ENCODE results near the gene FMO5. TPM values are rescaled to one million over a fixed set of nuclear protein-coding genes. Genes with fewer than 3 reads are reported as not detected.
A peak's percentile ranks its signal among the peaks of the same experiment; 100 is the strongest.

The FMO5 gene
- total RNA-seq, 1 donor from 2014 or later = not detected

DNA sequence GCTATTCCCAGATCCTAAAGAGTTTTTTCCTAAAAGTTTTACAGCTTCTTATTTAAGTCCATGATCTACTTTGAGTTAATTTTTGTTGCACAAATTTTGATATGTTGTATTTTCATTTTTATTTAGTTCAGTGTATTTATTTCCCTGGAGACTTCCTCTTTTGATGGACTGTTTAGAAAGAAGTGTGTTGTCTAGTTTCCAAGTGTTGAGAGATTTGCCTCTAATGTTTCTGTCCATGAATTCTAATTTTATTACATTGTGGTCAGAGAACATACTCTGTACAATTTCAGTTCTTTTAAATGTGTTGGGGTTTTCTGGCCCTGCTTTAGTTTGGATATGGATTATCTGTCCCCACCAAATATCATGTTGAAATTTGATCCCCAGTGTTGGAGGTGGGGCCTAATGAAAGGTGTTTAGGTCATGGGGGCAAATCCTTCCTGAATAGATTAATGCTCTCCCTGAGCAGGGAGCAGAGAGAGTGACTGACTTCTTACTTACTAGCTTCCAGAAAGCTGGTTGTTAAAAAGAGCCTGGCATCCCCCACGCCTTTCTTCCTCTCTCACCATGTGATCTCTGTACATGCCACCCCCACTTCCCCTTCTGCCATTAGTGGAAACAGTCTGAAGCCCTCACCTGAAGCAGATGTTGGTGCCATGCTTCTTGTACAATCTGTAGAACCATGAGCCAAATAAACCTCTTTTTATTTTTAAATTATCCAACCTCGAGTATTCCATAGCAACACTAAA, 21.9 kb upstream of the FMO5 start:
- H3K36me3 ChIP-seq (ENCODE audit: control insufficient read depth, insufficient read depth, low read length) = no peaks in the 10 kb centered on the region
- H3K27me3 ChIP-seq (ENCODE audit: control insufficient read depth, insufficient read depth, low read length) = no peaks in the 10 kb centered on the region
- DNase-seq (ENCODE audit: low read depth) = no peak
- TF ChIP-seq CTCF (IDR thresholded peaks at IDR 0.05; ENCODE audit: insufficient read depth, low read length, severe bottlenecking) = no peak
- H3K4me3 ChIP-seq (ENCODE audit: low read depth, low read length) = no peak overlapping the region
- FAIRE-seq = no peak

DNA sequence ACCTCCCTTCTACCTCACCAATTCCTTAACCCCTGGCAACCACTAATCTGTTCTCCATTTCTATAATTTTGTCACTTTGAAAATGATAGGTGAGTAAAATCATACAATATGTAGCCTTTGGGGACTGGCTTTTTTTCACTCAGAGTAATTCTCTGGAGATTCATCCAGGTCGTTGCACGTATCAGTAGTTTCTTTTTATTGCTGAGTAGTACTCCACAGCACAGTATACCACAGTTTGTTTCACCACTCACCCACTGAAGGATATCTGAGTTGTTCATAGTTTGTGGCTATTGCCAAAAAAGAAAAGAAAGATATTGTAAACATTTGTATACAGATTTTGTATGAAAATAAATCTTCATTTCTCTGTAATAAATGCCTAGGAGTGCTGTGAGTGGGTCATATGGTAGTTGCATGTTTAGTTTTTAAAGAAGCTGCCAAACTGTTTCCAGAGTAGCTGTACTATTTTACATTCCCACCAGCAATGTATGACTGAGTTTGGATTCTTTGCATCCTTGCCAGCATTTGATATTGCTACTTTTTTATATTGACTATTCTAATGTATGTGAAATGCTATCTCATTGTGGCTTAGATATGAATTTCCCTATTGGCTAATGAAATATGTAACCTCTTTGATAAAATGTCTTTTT, 21.0 kb upstream of the FMO5 start:
- DNase-seq (ENCODE audit: low read depth) (no peak), FAIRE-seq (no peak)
- Histone ChIP-seq H3K4me3 (ENCODE audit: low read depth, low read length) (no peak overlapping the region), H3K27me3 (ENCODE audit: control insufficient read depth, insufficient read depth, low read length) (no peaks in the 10 kb centered on the region), H3K36me3 (ENCODE audit: control insufficient read depth, insufficient read depth, low read length) (no peaks in the 10 kb centered on the region)
- TF ChIP-seq CTCF (IDR thresholded peaks at IDR 0.05; ENCODE audit: insufficient read depth, low read length, severe bottlenecking) = no peak

DNA sequence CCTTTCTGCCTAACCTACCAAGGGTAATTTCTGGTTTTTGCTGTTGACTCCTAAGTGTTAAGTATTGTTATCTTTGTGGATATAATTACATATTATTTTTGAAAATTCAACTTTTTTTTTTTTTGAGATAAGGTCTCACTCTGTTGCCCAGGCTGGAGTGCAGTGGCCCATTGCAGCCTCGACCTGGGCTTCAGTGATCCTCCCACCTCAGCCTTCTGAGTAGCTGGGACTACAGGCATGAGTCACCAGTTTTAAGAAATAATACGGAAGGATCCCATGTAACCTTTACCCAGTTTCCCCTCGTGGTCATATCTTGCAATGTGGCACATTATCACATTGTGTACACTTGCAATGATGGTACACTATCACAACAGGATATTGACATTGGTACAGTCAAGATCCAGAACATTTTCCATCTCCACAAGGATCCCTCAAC, 20.5 kb upstream of the FMO5 start:
- no peaks in the 10 kb centered on the region for H3K36me3 ChIP-seq (ENCODE audit: control insufficient read depth, insufficient read depth, low read length)
- no peaks in the 10 kb centered on the region for H3K27me3 ChIP-seq (ENCODE audit: control insufficient read depth, insufficient read depth, low read length)
- no peak overlapping the region for H3K4me3 ChIP-seq (ENCODE audit: low read depth, low read length)
- DNase-seq (ENCODE audit: low read depth) = no peak
- TF ChIP-seq CTCF (IDR thresholded peaks at IDR 0.05; ENCODE audit: insufficient read depth, low read length, severe bottlenecking) = no peak
- no peak for FAIRE-seq

DNA sequence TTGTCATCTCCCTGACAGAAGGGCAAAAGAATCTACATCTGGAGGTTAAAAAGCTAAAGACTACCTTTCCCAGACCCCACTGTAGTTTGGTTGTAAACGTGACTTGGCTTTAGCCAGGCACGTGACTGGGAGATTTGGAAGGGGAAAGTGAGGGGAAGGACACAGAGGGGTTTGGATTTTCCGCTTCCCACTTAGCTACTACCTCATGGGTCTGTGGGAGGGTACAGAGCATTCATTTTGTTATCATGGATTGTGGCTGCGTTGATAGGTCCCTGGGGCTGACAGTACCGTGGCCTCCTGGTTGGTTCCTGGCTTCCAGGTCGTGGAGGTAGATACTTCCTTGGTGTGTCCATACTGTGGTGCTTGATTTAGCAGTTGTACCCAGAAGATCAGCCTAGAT, 20.0 kb upstream of the FMO5 start:
- FAIRE-seq (no peak), DNase-seq (ENCODE audit: low read depth) (no peak)
- Histone ChIP-seq H3K36me3 (ENCODE audit: control insufficient read depth, insufficient read depth, low read length) (no peaks in the 10 kb centered on the region), H3K4me3 (ENCODE audit: low read depth, low read length) (no peak overlapping the region), H3K27me3 (ENCODE audit: control insufficient read depth, insufficient read depth, low read length) (no peaks in the 10 kb centered on the region)
- no peak for TF ChIP-seq CTCF (IDR thresholded peaks at IDR 0.05; ENCODE audit: insufficient read depth, low read length, severe bottlenecking)

GRCh38 chr1:147243841-147244240, 18.7 kb upstream of the FMO5 start:
- Histone ChIP-seq H3K36me3 (ENCODE audit: control insufficient read depth, insufficient read depth, low read length) (no peaks in the 10 kb centered on the region), H3K4me3 (ENCODE audit: low read depth, low read length) (peak overlapping the region; percentile 86), H3K27me3 (ENCODE audit: control insufficient read depth, insufficient read depth, low read length) (no peaks in the 10 kb centered on the region)
- FAIRE-seq (no peak), DNase-seq (ENCODE audit: low read depth) (peak; percentile 8)
- no peak for TF ChIP-seq CTCF (IDR thresholded peaks at IDR 0.05; ENCODE audit: insufficient read depth, low read length, severe bottlenecking)
